H9 (cell line): ENCODE data around the gene KIF13A. TPM values are rescaled to one million over a fixed set of nuclear protein-coding genes. Genes with fewer than 3 reads are reported as not detected.

Source experiments
- DNase-seq: peaks from one replicate; pipeline ENCODE4 v3.0.0-alpha.2; 2017
- H2AFZ ChIP-seq: one replicate; pipeline ENCODE4 v1.6.1; 2013; ENCODE audit warnings: mild to moderate bottlenecking, low read length, control low read depth, moderate library complexity
- H2AK5ac ChIP-seq: 2 replicates; pipeline ENCODE4 v1.6.1; 2013; ENCODE audit warnings: low read length, control low read depth, mixed read lengths; ENCODE audit not compliant: insufficient read length
- H2BK120ac ChIP-seq: one replicate; pipeline ENCODE4 v1.6.1; 2013; ENCODE audit warnings: low read depth, mild to moderate bottlenecking, low read length, control low read depth, inconsistent platforms; ENCODE audit not compliant: poor library complexity, severe bottlenecking
- H2BK12ac ChIP-seq: 2 replicates; pipeline ENCODE4 v1.6.1; 2013; ENCODE audit warnings: low read length, control low read depth, mixed read lengths, low read depth; ENCODE audit not compliant: insufficient read length
- H2BK15ac ChIP-seq: 2 replicates; pipeline ENCODE4 v1.6.1; 2013; ENCODE audit warnings: low read depth, low read length, control low read depth
- H2BK20ac ChIP-seq: one replicate; pipeline ENCODE4 v1.6.1; 2013; ENCODE audit warnings: low read depth, mild to moderate bottlenecking, low read length, control low read depth, inconsistent platforms; ENCODE audit not compliant: poor library complexity, severe bottlenecking
- H2BK5ac ChIP-seq: 2 replicates; pipeline ENCODE4 v1.6.1; 2013; ENCODE audit warnings: low read length, control low read depth, mixed read lengths; ENCODE audit not compliant: insufficient read length
- H3K14ac ChIP-seq: 2 replicates; pipeline ENCODE4 v1.6.1; 2013; ENCODE audit warnings: low read length, control low read depth; ENCODE audit not compliant: insufficient read depth
- H3K18ac ChIP-seq: 2 replicates; pipeline ENCODE4 v1.6.1; 2013; ENCODE audit warnings: low read depth, mild to moderate bottlenecking, mixed read lengths, low read length, control low read depth; ENCODE audit not compliant: insufficient read length
- H3K23ac ChIP-seq: 2 replicates; pipeline ENCODE4 v1.6.1; 2013; ENCODE audit warnings: low read length, control low read depth, mixed read lengths, low read depth; ENCODE audit not compliant: insufficient read length
- H3K23me2 ChIP-seq: 2 replicates; pipeline ENCODE4 v1.6.1; 2013; ENCODE audit warnings: low read depth, mild to moderate bottlenecking, mixed read lengths, low read length, control low read depth; ENCODE audit not compliant: insufficient read length, poor library complexity, severe bottlenecking
- H3K27ac ChIP-seq: 2 replicates; pipeline ENCODE4 v1.5.1; 2013; ENCODE audit warnings: low read length, control low read depth, mixed read lengths, low read depth; ENCODE audit not compliant: insufficient read length
- H3K27me3 ChIP-seq: 2 replicates; pipeline ENCODE4 v1.6.1; 2013; ENCODE audit warnings: low read length, control low read depth, inconsistent platforms; ENCODE audit not compliant: insufficient read depth
- H3K4ac ChIP-seq: 2 replicates; pipeline ENCODE4 v1.6.1; 2013; ENCODE audit warnings: low read depth, mild to moderate bottlenecking, control low read depth, inconsistent platforms, low read length, moderate library complexity
- H3K4me1 ChIP-seq: 2 replicates; pipeline ENCODE4 v1.6.1; 2013; ENCODE audit warnings: low read length, control low read depth, inconsistent platforms; ENCODE audit not compliant: insufficient read depth
- H3K4me2 ChIP-seq: 2 replicates; pipeline ENCODE4 v1.6.1; 2013; ENCODE audit warnings: low read length, control low read depth, mixed read lengths; ENCODE audit not compliant: insufficient read length, insufficient read depth
- H3K56ac ChIP-seq: 2 replicates; pipeline ENCODE4 v1.6.1; 2013; ENCODE audit warnings: low read depth, mild to moderate bottlenecking, mixed read lengths, low read length, control low read depth; ENCODE audit not compliant: insufficient read length
- H3K79me1 ChIP-seq: 2 replicates; pipeline ENCODE4 v1.6.1; 2013; ENCODE audit warnings: low read depth, mild to moderate bottlenecking, moderate library complexity, low read length, control low read depth, inconsistent platforms; ENCODE audit not compliant: insufficient read depth, poor library complexity, severe bottlenecking
- H3K79me2 ChIP-seq: 2 replicates; pipeline ENCODE4 v1.6.1; 2013; ENCODE audit warnings: low read length, control low read depth, inconsistent platforms; ENCODE audit not compliant: insufficient read depth
- H3K9ac ChIP-seq: 2 replicates; pipeline ENCODE4 v1.6.1; 2013; ENCODE audit warnings: low read length, control low read depth, mixed read lengths; ENCODE audit not compliant: insufficient read length; ENCODE audit errors: extremely low read depth
- H3K9me3 ChIP-seq: one replicate; pipeline ENCODE4 v1.6.1; 2013; ENCODE audit warnings: low read depth, low read length, inconsistent platforms; ENCODE audit not compliant: control insufficient read depth
- H3T11ph ChIP-seq: one replicate; pipeline ENCODE4 v1.6.1; 2013; ENCODE audit warnings: mild to moderate bottlenecking, low read length, control low read depth, inconsistent platforms
- H4K20me1 ChIP-seq: one replicate; pipeline ENCODE4 v1.6.1; 2013; ENCODE audit not compliant: control insufficient read depth, insufficient read length, insufficient read depth
- H4K5ac ChIP-seq: 2 replicates; pipeline ENCODE4 v1.6.1; 2013; ENCODE audit warnings: low read depth, mild to moderate bottlenecking, mixed read lengths, low read length, control low read depth; ENCODE audit not compliant: insufficient read length
- H4K8ac ChIP-seq: replicated peaks from 2 replicates; pipeline ENCODE4 v1.6.1; 2013; ENCODE audit warnings: low read length, control low read depth, mixed read lengths, low read depth; ENCODE audit not compliant: insufficient read length
- H4K91ac ChIP-seq: 2 replicates; pipeline ENCODE4 v1.6.1; 2013; ENCODE audit warnings: low read depth, mild to moderate bottlenecking, moderate library complexity, mixed read lengths, low read length, control low read depth; ENCODE audit not compliant: insufficient read length
- H3K27ac Mint-ChIP-seq, 3 experiments: 2 replicates in 2 of 3; 3 replicates in 1 of 3; pipeline ENCODE4 v1.8.0; 2020 to 2021; ENCODE audit warnings: mixed read lengths in 3 of 3, mild to moderate bottlenecking in 1 of 3, moderate library complexity in 1 of 3
- H3K27me3 Mint-ChIP-seq: 2 replicates; pipeline ENCODE4 v1.8.0; 2021; ENCODE audit warnings: low read depth, mild to moderate bottlenecking, moderate library complexity, mixed read lengths
- H3K36me3 Mint-ChIP-seq, 3 experiments: 2 replicates in 2 of 3; 3 replicates in 1 of 3; pipeline ENCODE4 v1.8.0; 2020 to 2021; ENCODE audit warnings: low read depth in 3 of 3, mixed read lengths in 3 of 3; ENCODE audit not compliant: insufficient read depth in 1 of 3
- H3K4me1 Mint-ChIP-seq, 2 experiments: 2 replicates each; pipeline ENCODE4 v1.8.0; 2020; ENCODE audit warnings: mixed read lengths in 2 of 2
- H3K4me3 Mint-ChIP-seq, 2 experiments: 2 replicates in 1 of 2; 3 replicates in 1 of 2; pipeline ENCODE4 v1.8.0; 2020 to 2021; ENCODE audit warnings: mild to moderate bottlenecking in 2 of 2, mixed read lengths in 2 of 2, moderate library complexity in 1 of 2
- H3K9me3 Mint-ChIP-seq, 2 experiments: 2 replicates in 1 of 2; 3 replicates in 1 of 2; pipeline ENCODE4 v1.8.0; 2020; ENCODE audit warnings: mild to moderate bottlenecking in 2 of 2, mixed read lengths in 2 of 2, moderate library complexity in 1 of 2
- WGBS: extraction: QIAGEN DNeasy Blood & Tissue Kit; methylation state at CpG from one replicate; pipeline ENCODE4 v1.1.7; 2013; ENCODE audit warnings: missing lambda C conversion rate, low lambda C conversion rate, mixed read lengths; ENCODE audit not compliant: insufficient read length; ENCODE audit errors: extremely low coverage; 5-methylcytosine and 5-hydroxymethylcytosine counted together
- total RNA-seq: library from RNA; stranded (reverse); gene quantifications from 2 replicates; pipeline ENCODE4 v1.2.1, GENCODE V29; 2021
- TF ChIP-seq, protein P1 (sequence below): fragments of 200-600 bp; sonication (generic); conservative IDR thresholded peaks from 3 replicates; pipeline ENCODE4 v1.8.0; 2021; ENCODE audit warnings: antibody characterized with exemption, mild to moderate bottlenecking

Gene KIF13A
- total RNA-seq, 1 experiment from 2014 or later, result 38.2 TPM

- WGBS, result no CpG with 5 or more reads among the region's 11 CpGs
- no peak overlapping the region for H3K56ac ChIP-seq
- TF ChIP-seq, protein P1, sequence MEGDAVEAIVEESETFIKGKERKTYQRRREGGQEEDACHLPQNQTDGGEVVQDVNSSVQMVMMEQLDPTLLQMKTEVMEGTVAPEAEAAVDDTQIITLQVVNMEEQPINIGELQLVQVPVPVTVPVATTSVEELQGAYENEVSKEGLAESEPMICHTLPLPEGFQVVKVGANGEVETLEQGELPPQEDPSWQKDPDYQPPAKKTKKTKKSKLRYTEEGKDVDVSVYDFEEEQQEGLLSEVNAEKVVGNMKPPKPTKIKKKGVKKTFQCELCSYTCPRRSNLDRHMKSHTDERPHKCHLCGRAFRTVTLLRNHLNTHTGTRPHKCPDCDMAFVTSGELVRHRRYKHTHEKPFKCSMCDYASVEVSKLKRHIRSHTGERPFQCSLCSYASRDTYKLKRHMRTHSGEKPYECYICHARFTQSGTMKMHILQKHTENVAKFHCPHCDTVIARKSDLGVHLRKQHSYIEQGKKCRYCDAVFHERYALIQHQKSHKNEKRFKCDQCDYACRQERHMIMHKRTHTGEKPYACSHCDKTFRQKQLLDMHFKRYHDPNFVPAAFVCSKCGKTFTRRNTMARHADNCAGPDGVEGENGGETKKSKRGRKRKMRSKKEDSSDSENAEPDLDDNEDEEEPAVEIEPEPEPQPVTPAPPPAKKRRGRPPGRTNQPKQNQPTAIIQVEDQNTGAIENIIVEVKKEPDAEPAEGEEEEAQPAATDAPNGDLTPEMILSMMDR, result no peak
Measured at GRCh38 chr6:17744019-17744756, 243.2 kb downstream of the KIF13A start.

More at GRCh38 chr6:17744019-17744756, 243.2 kb downstream of the KIF13A start:
- H3K36me3 Mint-ChIP-seq, result no peaks in the 10 kb centered on the region
- Histone ChIP-seq H3K9me3 (no peaks in the 10 kb centered on the region), H3K4ac (no peak overlapping the region), H3K27ac (no peak overlapping the region), H3K4me2 (no peak overlapping the region), H2BK5ac (no peak overlapping the region), H2AFZ (no peak overlapping the region), H2BK20ac (no peak overlapping the region), H4K91ac (no peak overlapping the region), H3K23ac (no peak overlapping the region), H2BK12ac (no peak overlapping the region), H3K14ac (no peak overlapping the region), H4K8ac (no peak overlapping the region), H3K79me1 (no peaks in the 10 kb centered on the region), H2BK120ac (no peak overlapping the region), H4K20me1 (no peaks in the 10 kb centered on the region), H3K9ac (no peak overlapping the region), H3K18ac (no peak overlapping the region), H3T11ph (no peak overlapping the region), H4K5ac (no peak overlapping the region), H2BK15ac (no peak overlapping the region), H2AK5ac (no peak overlapping the region), H3K27me3 (no peaks in the 10 kb centered on the region), H3K4me1 (0 out of 2 replicates have a peak, but pooled peaks cover 3% of the 10 kb centered on the region), H3K23me2 (no peaks in the 10 kb centered on the region), H3K79me2 (no peaks in the 10 kb centered on the region)
- no peak overlapping the region for H3K4me3 Mint-ChIP-seq
- H3K27ac Mint-ChIP-seq, result no peak overlapping the region
- peaks cover 4 to 6% of the 10 kb centered on the region in 2 experiments for H3K4me1 Mint-ChIP-seq
- DNase-seq, result no peak
- H3K9me3 Mint-ChIP-seq, result peaks cover 0 to 4% of the 10 kb centered on the region in 2 experiments; a peak in 3 of 5 replicates
- no peaks in the 10 kb centered on the region for H3K27me3 Mint-ChIP-seq
